GM12878 (cell line): ENCODE results near the gene PPIA. TPM values are rescaled to one million over a fixed set of nuclear protein-coding genes. Genes with fewer than 3 reads are reported as not detected.

Experiments
- ATAC-seq: fragments of 200-7000 bp; cut with Tn5 transposase; 3 replicates; pipeline ENCODE4 v1.9.1; 2020; ENCODE audit warnings: mild to moderate bottlenecking, moderate library complexity
- BruUV-seq: library from RNA; stranded (reverse); fragments of 400-500 nt; replicated peaks from 2 replicates; lab custom pipeline; 2021; lab: Mats Ljungman, UMichigan
- CTCF ChIA-PET: fragments of 300-600 bp; sonication (Branson Sonifier 250); formaldehyde crosslinking; extraction: SDS; loops from one replicate; lab custom pipeline; 2021; ENCODE audit warnings: inconsistent platforms; lab: Yijun Ruan, JAX
- POLR2A ChIA-PET: fragments of 350-600 bp; formaldehyde crosslinking; extraction: SDS; loops from one replicate; lab custom pipeline; 2021; ENCODE audit warnings: inconsistent platforms; lab: Charles Lee
- RAD21 ChIA-PET: fragments of 300-600 bp; sonication (Branson Sonifier 250); formaldehyde crosslinking; loops from one replicate; lab custom pipeline; 2023; ENCODE audit warnings: antibody characterized with exemption; ENCODE audit not compliant: unreplicated experiment; lab: Charles Lee
- SMC1A ChIA-PET: fragments of 300-600 bp; sonication (Branson Sonifier 250); formaldehyde crosslinking; loops from one replicate; lab custom pipeline; 2023; ENCODE audit not compliant: unreplicated experiment, uncharacterized antibody; lab: Charles Lee
- DNase-seq: peaks from one replicate; pipeline ENCODE4 v3.0.0-alpha.2; 2011; ENCODE audit warnings: low read depth, low spot score
- FAIRE-seq: peaks from 3 replicates; lab custom pipeline; 2011; peaks lifted over from hg19 to GRCh38; lab: Jason Lieb, UNC
- H2AFZ ChIP-seq: 2 replicates; pipeline ENCODE4 v1.6.0; 2011; ENCODE audit warnings: low read depth, low read length, control low read depth; ENCODE audit not compliant: control insufficient read depth
- H3K27ac ChIP-seq: 2 replicates; pipeline ENCODE4 v1.5.1; 2011; ENCODE audit warnings: control low read depth; ENCODE audit not compliant: control insufficient read depth, insufficient read depth
- H3K27me3 ChIP-seq, 2 experiments: replicated peaks in 1 of 2; 2 replicates each; pipeline versions ENCODE4 v1.6.0 to v1.6.1; 2011; ENCODE audit warnings: low read length in 1 of 2; ENCODE audit not compliant: control insufficient read depth in 2 of 2, insufficient read depth in 2 of 2
- H3K36me3 ChIP-seq, 2 experiments: 2 replicates each; pipeline ENCODE4 v1.5.1; 2011; ENCODE audit warnings: low read length in 1 of 2; ENCODE audit not compliant: control insufficient read depth in 2 of 2, insufficient read depth in 2 of 2
- H3K4me1 ChIP-seq: 2 replicates; pipeline ENCODE4 v1.6.1; 2011; ENCODE audit warnings: mild to moderate bottlenecking, low read length, moderate library complexity, mixed read lengths; ENCODE audit not compliant: control insufficient read depth, insufficient read depth
- H3K4me2 ChIP-seq: 2 replicates; pipeline ENCODE4 v1.6.0; 2011; ENCODE audit warnings: control low read depth; ENCODE audit not compliant: control insufficient read depth, insufficient read depth
- H3K4me3 ChIP-seq: fragments of 200-600 bp; sonication (generic); 2 replicates; pipeline ENCODE4 v1.5.1; 2016
- H3K79me2 ChIP-seq: 2 replicates; pipeline ENCODE4 v1.6.0; 2011; ENCODE audit warnings: low read length; ENCODE audit not compliant: control insufficient read depth, insufficient read depth
- H3K9ac ChIP-seq: 2 replicates; pipeline ENCODE4 v1.8.0; 2011; ENCODE audit warnings: low read length, control low read depth, mixed read lengths; ENCODE audit not compliant: control insufficient read depth, insufficient read depth
- H3K9me3 ChIP-seq: replicated peaks from 3 replicates; pipeline ENCODE4 v1.5.1; 2011; ENCODE audit warnings: mild to moderate bottlenecking, low read length; ENCODE audit not compliant: control insufficient read depth, insufficient read depth
- H4K20me1 ChIP-seq: 2 replicates; pipeline ENCODE4 v1.6.0; 2011; ENCODE audit not compliant: control insufficient read depth, insufficient read depth
- BRCA1 ChIP-seq: IDR thresholded peaks from 2 replicates; pipeline ENCODE4 v1.6.1; 2011; ENCODE audit warnings: low read depth, low read length, improper control_type of control experiment
- CUX1 ChIP-seq: IDR thresholded peaks from 2 replicates; pipeline ENCODE4 v1.6.1; 2012; ENCODE audit warnings: improper control_type of control experiment, low read depth, low read length; ENCODE audit not compliant: insufficient replicate concordance
- IKZF2 ChIP-seq, 2 experiments: fragments of 450-650 bp; IDR thresholded peaks; 2 replicates each; pipeline ENCODE4 v1.6.1; 2017; ENCODE audit warnings: mild to moderate bottlenecking in 2 of 2, moderate library complexity in 2 of 2
- MYC ChIP-seq: IDR thresholded peaks from 2 replicates; pipeline ENCODE4 v1.6.1; 2011; ENCODE audit warnings: mild to moderate bottlenecking, low read length, moderate library complexity, inconsistent platforms; ENCODE audit not compliant: insufficient read depth, insufficient replicate concordance, insufficient read length, severe bottlenecking
- PKNOX1 ChIP-seq: fragments of 450-650 bp; IDR thresholded peaks from 2 replicates; pipeline ENCODE4 v1.6.1; 2016; ENCODE audit warnings: mild to moderate bottlenecking
- SUPT20H ChIP-seq: IDR thresholded peaks from 2 replicates; pipeline ENCODE4 v1.6.1; 2011; ENCODE audit warnings: low read depth, mild to moderate bottlenecking, low read length, moderate library complexity, borderline replicate concordance; ENCODE audit not compliant: control insufficient read depth
- WRNIP1 ChIP-seq: IDR thresholded peaks from 2 replicates; pipeline ENCODE4 v1.6.1; 2011; ENCODE audit warnings: low read depth, low read length, improper control_type of control experiment, borderline replicate concordance
- ZNF274 ChIP-seq: IDR thresholded peaks from one replicate; pipeline ENCODE4 v1.8.0; 2011; ENCODE audit not compliant: insufficient read length, insufficient read depth
- WGBS: methylation state at CpG from one replicate; pipeline ENCODE4 v1.1.6; 2016; ENCODE audit warnings: low lambda C conversion rate; ENCODE audit not compliant: insufficient replicate concordance, insufficient coverage; ENCODE audit errors: missing lambda C conversion rate; 5-methylcytosine and 5-hydroxymethylcytosine counted together
- in situ Hi-C: fragments of 300-500 bp; cut with MboI; formaldehyde crosslinking; loops from 9 replicates; pipeline ENCODE4 v1.14.3; 2018; ENCODE audit warnings: mixed read lengths
- intact Hi-C: fragments of 100-400 bp; cut with micrococcal nuclease; formaldehyde crosslinking; loops from one replicate; pipeline ENCODE4 v1.14.2; 2022; ENCODE audit not compliant: unreplicated experiment
- polyA plus RNA-seq, 11 experiments: library from polyadenylated mRNA; depleted of rRNA in 4 of 11; unstranded in 6 of 11; stranded (reverse) in 5 of 11; fragments of >200 nt; fragmentation: Nextera tagmentation in 4 of 11; fragmentation: Illumina TruSeq in 1 of 11; extraction: Ambion mirVana in 4 of 11; extraction: Trizol in 1 of 11; gene quantifications; 1 replicate in 1 of 11; 2 replicates in 10 of 11; pipeline versions ENCODE4 v1.2.1 to v1.2.3, GENCODE V29; 2011 to 2016; ENCODE audit warnings: inconsistent platforms in 2 of 11, missing spikeins in 2 of 11, low read depth in 1 of 11
- total RNA-seq, 4 experiments: library from RNA; depleted of rRNA in 3 of 4; stranded (reverse); fragments of >200 nt in 3 of 4; fragmentation: Illumina TruSeq in 1 of 4; extraction: Trizol in 1 of 4; gene quantifications; 2 replicates each; pipeline versions ENCODE4 v1.2.1 to v1.2.3, GENCODE V29; 2013 to 2021

PPIA gene
- total and polyA plus RNA-seq, 10 of the 15 experiments (the other 5 are each of a cell fraction or from before 2014, with no cell fraction given): 2,712 to 7,982 (median 5,027) TPM

- TF ChIP-seq CUX1 (no peak), MYC (no peak), PKNOX1 (no peak), ZNF274 (no peak)
Measured at GRCh38 chr7:44757739-44758138, 38.7 kb upstream of the PPIA start (continued).

DNA sequence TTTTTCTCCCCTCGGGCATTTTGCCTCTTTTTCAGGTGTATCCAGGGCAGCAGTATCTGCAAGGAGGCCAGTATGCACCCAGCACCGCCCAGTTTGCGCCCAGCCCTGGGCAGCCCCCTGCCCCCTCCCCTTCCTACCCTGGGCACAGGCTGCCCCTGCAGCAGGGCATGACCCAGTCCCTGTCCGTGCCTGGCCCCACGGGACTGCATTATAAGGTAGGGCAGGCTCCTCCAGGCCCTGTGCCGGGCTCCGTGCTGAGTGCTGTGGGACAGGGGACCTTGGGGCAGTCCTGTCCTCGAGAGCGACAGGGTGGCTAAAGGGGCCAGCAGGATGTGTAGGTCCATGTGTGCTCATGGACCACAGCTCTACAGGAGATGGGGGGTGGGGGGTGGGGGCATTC, 37.2 kb upstream of the PPIA start:
- no peaks in the 10 kb centered on the region for H3K27me3 ChIP-seq
- 100% methylated on average over 8 of the region's 9 CpGs for WGBS
- ChIA-PET RAD21 (no interaction called here), POLR2A (no interaction called here), SMC1A (interaction anchor here (0.6 kb wide), 1 partner anchor 8 kb away, joined by 3 read pairs; no protein-coding TSS in a partner anchor), CTCF (no interaction called here)
- no peak overlapping the region for H3K9ac ChIP-seq
- intact Hi-C loops (no loop called here), in situ Hi-C loops (no loop called here)
- no peaks in the 10 kb centered on the region for H3K9me3 ChIP-seq
- peaks cover 6% of the 10 kb centered on the region; the same call in 1 of the 2 replicates for H4K20me1 ChIP-seq
- peaks cover 23% of the 10 kb centered on the region for H3K79me2 ChIP-seq
- no peak overlapping the region for H3K27ac ChIP-seq
- no peak overlapping the region for H2AFZ ChIP-seq
- no TSS peak for BruUV-seq
- ATAC-seq (no peak), FAIRE-seq (no peak), DNase-seq (no peak)
- H3K4me3 ChIP-seq: no peak overlapping the region
- no peak overlapping the region for H3K4me2 ChIP-seq
- H3K36me3 ChIP-seq: peaks cover 18 to 40% of the 10 kb centered on the region in 2 experiments
- H3K4me1 ChIP-seq: peaks cover 7% of the 10 kb centered on the region
- TF ChIP-seq WRNIP1 (no peak), IKZF2 (IDR thresholded peaks at IDR 0.05) (no peak), SUPT20H (no peak), BRCA1 (no peak)
